Upper lobe of left lung (tissue), 4 donors: ENCODE results near the gene IGSF3.

Source experiments
- CTCF ChIP-seq, 6 experiments: fragments of 450-650 bp in 4 of 6; fragments of 200-600 bp in 2 of 6; sonication (generic) in 2 of 6; IDR thresholded peaks; one replicate each; pipeline ENCODE4 v1.5.1; 2016 to 2019; ENCODE audit warnings: antibody characterized with exemption in 6 of 6
- EP300 ChIP-seq, 4 donors: sonication (generic); formaldehyde crosslinking; IDR thresholded peaks; one replicate each; pipeline ENCODE4 v1.5.1; 2017; ENCODE audit warnings: antibody characterized with exemption in 4 of 4, control low read depth in 2 of 4
- POLR2AphosphoS5 ChIP-seq, 2 donors: sonication (generic); formaldehyde crosslinking; IDR thresholded peaks; one replicate each; pipeline ENCODE4 v1.5.1; 2017; ENCODE audit warnings: antibody characterized with exemption in 2 of 2

GRCh38 chr1:116678732-116679090, 11.2 kb upstream of the IGSF3 start:
- TF ChIP-seq CTCF (IDR thresholded peaks at IDR 0.05) (no peak), POLR2AphosphoS5 (IDR thresholded peaks at IDR 0.05) (no peak), EP300 (IDR thresholded peaks at IDR 0.05) (no peak)
